Right atrium auricular region (tissue), 2 donors: ENCODE data around the gene NAA80. TPM values are rescaled to one million over a fixed set of nuclear protein-coding genes. Genes with fewer than 3 reads are reported as not detected.
A peak's percentile ranks its signal among the peaks of the same experiment; 100 is the strongest.

Source experiments
- DNase-seq: peaks from one replicate; pipeline ENCODE4 v3.0.0-alpha.2; 2019; ENCODE audit warnings: low spot score
- H3K27ac ChIP-seq, 2 donors: fragments of 200-600 bp; sonication (generic); 1 replicate in 1 of 2; 2 replicates in 1 of 2; pipeline ENCODE4 v1.5.1; 2016 to 2019
- H3K27me3 ChIP-seq, 2 donors: fragments of 200-600 bp; sonication (generic); one replicate each; pipeline versions ENCODE4 v1.5.1 to v1.6.0; 2017 to 2019
- H3K36me3 ChIP-seq: fragments of 200-600 bp; sonication (generic); one replicate; pipeline ENCODE4 v1.5.1; 2016
- H3K4me1 ChIP-seq, 2 donors: fragments of 200-600 bp; sonication (generic); one replicate each; pipeline versions ENCODE4 v1.5.1 to v1.6.0; 2017 to 2019
- H3K4me3 ChIP-seq, 2 donors: fragments of 200-600 bp; sonication (generic); 1 replicate in 1 of 2; 2 replicates in 1 of 2; pipeline ENCODE4 v1.5.1; 2017 to 2019; ENCODE audit warnings: mild to moderate bottlenecking in 1 of 2, moderate library complexity in 1 of 2
- H3K9me3 ChIP-seq, 2 donors: fragments of 200-600 bp; sonication (generic); one replicate each; pipeline ENCODE4 v1.5.1; 2019
- CTCF ChIP-seq, 2 donors: fragments of 200-600 bp; sonication (generic); IDR thresholded peaks; one replicate each; pipeline ENCODE4 v1.5.1; 2019; ENCODE audit warnings: antibody characterized with exemption in 2 of 2
- total RNA-seq, 2 donors: library from RNA; depleted of rRNA; stranded (reverse); fragments of >200 nt; gene quantifications; one replicate each; pipeline ENCODE4 v1.1.0, GENCODE V29; 2016

NAA80 gene
- total RNA-seq, 2 donors from 2014 or later, result 9.0 to 10.7 TPM

DNA sequence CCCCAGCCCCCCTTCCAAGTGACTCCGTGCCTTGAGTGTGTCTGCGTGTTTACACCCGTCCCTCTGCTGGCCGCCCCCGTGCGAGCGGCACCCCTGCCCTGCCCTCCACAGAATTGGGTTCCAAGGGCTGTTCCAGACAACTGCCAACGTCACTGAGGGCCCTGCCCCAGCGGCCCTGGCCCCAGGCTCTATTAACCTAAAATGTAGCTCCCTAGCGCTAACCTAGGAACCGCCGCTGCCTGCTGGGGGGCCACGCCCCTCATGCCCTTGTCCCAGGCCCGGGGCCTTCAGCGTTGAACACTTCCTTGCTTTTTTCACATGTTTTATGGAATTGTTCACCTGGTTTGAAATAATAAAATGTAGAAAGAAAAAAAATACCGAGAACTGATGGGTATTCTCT is 40.2 kb downstream of the NAA80 start:
- H3K36me3 ChIP-seq, result peaks cover 41% of the 10 kb centered on the region
- H3K27ac ChIP-seq, result peak overlapping the region; percentile 95 to 99
- no peak overlapping the region for H3K4me3 ChIP-seq
- no peak for TF ChIP-seq CTCF (IDR thresholded peaks at IDR 0.05)
- DNase-seq, result no peak
- no peaks in the 10 kb centered on the region for H3K9me3 ChIP-seq
- H3K27me3 ChIP-seq, result no peaks in the 10 kb centered on the region
- peaks cover 0 to 61% of the 10 kb centered on the region in 2 donors for H3K4me1 ChIP-seq

GRCh38 chr3:50258029-50258680 is 41.0 kb downstream of the NAA80 start:
- DNase-seq, result no peak
- no peak overlapping the region for H3K4me3 ChIP-seq
- no peaks in the 10 kb centered on the region for H3K9me3 ChIP-seq
- no peak for TF ChIP-seq CTCF (IDR thresholded peaks at IDR 0.05)
- peaks cover 47% of the 10 kb centered on the region for H3K36me3 ChIP-seq
- H3K4me1 ChIP-seq, result peaks cover 0 to 67% of the 10 kb centered on the region in 2 donors
- peak overlapping the region; percentile 95 to 99 for H3K27ac ChIP-seq
- no peaks in the 10 kb centered on the region for H3K27me3 ChIP-seq

DNA sequence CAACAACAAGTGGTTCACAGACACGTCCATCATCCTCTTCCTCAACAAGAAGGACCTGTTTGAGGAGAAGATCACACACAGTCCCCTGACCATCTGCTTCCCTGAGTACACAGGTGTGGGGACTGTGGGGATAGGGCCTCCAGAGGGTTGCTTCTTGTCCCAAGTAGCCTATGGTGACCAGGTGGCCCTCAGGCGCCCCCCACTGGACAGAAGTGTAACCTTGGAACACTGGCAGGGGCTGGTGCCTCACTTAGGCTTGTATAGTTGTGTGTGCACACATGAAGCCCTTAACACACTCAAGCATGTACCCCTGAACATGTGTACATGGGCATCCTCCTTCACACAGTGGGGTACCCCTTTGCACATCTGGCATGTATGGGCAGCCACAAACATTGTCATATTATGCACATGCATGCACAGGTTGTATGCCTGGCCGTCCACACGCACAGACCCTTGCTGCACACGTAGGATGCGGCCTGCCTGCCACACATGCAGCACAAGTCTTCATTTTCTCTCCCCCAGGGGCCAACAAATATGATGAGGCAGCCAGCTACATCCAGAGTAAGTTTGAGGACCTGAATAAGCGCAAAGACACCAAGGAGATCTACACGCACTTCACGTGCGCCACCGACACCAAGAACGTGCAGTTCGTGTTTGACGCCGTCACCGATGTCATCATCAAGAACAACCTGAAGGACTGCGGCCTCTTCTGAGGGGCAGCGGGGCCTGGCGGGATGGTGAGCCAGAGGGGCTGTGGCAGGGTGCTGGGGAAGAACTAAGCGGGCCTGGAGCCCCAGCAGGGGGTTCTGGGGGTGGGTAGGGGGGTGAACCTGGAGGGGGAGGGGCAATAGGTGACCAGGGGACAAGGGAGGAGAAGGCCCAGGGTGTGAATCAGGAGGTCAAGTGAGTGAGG is 42.0 kb downstream of the NAA80 start:
- H3K4me3 ChIP-seq, result no peak overlapping the region
- TF ChIP-seq CTCF (IDR thresholded peaks at IDR 0.05), result peak in 1 of 2 donors; percentile 44
- H3K27me3 ChIP-seq, result no peaks in the 10 kb centered on the region
- H3K27ac ChIP-seq, result peak overlapping the region; percentile 88 to 95
- peaks cover 0 to 76% of the 10 kb centered on the region in 2 donors for H3K4me1 ChIP-seq
- no peak for DNase-seq
- peaks cover 56% of the 10 kb centered on the region for H3K36me3 ChIP-seq
- H3K9me3 ChIP-seq, result no peaks in the 10 kb centered on the region

DNA sequence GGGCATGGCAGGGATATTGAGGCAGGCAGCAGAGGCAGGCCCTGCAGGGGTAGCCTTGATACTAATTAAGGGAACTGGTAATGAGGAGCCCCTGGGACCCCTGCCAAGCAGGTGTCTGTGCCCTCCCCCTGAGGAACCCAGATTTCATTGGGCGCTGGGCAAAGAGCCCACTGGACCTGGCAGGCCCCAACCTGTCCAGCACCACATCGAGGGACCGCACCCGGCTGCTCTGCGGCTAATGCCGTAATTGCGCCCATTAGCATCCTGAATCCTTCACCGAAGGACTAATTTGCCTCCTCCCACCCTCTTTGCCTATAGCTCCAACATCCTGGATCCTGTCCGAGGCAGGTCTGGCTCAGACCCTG is 44.0 kb downstream of the NAA80 start:
- H3K9me3 ChIP-seq, result no peaks in the 10 kb centered on the region
- H3K36me3 ChIP-seq, result peaks cover 59% of the 10 kb centered on the region
- H3K27me3 ChIP-seq, result no peaks in the 10 kb centered on the region
- TF ChIP-seq CTCF (IDR thresholded peaks at IDR 0.05), result no peak
- H3K27ac ChIP-seq, result peak overlapping the region; percentile 88 to 95
- H3K4me1 ChIP-seq, result peaks cover 0 to 82% of the 10 kb centered on the region in 2 donors
- H3K4me3 ChIP-seq, result no peak overlapping the region
- DNase-seq, result peak; percentile 58

- no peaks in the 10 kb centered on the region for H3K27me3 ChIP-seq
- peaks cover 59% of the 10 kb centered on the region for H3K36me3 ChIP-seq
- TF ChIP-seq CTCF (IDR thresholded peaks at IDR 0.05), result no peak
- DNase-seq, result peak; percentile 91
- H3K4me1 ChIP-seq, result peaks cover 0 to 85% of the 10 kb centered on the region in 2 donors
- no peak overlapping the region for H3K4me3 ChIP-seq
- no peaks in the 10 kb centered on the region for H3K9me3 ChIP-seq
- H3K27ac ChIP-seq, result peak overlapping the region; percentile 88 to 95
These were observed 44.5 kb downstream of the NAA80 start for GRCh38 chr3:50254577-50255250.
